Measurements from ENCODE around the gene ARL6IP4. TPM values are rescaled to one million over a fixed set of nuclear protein-coding genes. Genes with fewer than 3 reads are reported as not detected.
"Not testable (repeated sequence)": the region's sequence is repeated elsewhere in the genome, so short reads cannot be mapped to it uniquely, and the experiment has no call there.

ARL6IP4 gene
- total RNA-seq, 2 donors from 2014 or later: 232 to 257 TPM

DNA sequence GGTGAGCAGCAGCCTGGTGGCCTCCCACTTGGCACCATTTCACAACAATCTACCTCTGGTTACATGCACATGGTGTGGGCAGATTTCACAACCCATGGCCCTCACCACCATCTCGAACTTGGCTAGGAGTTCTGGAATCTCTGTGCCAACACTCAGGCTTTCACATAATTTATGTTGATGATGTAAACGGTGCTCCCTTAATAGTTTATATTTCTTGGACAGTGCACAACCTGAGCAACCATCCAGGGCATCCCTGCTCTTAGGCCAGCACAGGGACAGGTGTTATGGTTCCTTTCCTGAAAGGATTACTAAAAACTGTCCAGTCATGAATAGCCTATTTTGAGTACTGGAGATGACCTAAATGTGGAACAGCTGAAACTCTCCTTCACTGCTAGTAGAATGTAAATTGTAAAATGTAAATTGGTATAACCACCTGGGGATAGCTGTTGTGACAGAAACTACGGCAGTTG lies 42.8 kb upstream of the ARL6IP4 start:
- H3K36me3 ChIP-seq: no peaks in the 10 kb centered on the region
- intact Hi-C loops (cut with DNase I): no loop called here
- no peak overlapping the region for H3K27ac ChIP-seq
- 83% methylated on average over 3 of the region's 3 CpGs for WGBS
- no peaks in the 10 kb centered on the region for H3K4me1 ChIP-seq (replicated peaks)
- no peak overlapping the region for H3K4me3 ChIP-seq
- no peaks in the 10 kb centered on the region for H3K9me3 ChIP-seq
- TF ChIP-seq, protein P1, sequence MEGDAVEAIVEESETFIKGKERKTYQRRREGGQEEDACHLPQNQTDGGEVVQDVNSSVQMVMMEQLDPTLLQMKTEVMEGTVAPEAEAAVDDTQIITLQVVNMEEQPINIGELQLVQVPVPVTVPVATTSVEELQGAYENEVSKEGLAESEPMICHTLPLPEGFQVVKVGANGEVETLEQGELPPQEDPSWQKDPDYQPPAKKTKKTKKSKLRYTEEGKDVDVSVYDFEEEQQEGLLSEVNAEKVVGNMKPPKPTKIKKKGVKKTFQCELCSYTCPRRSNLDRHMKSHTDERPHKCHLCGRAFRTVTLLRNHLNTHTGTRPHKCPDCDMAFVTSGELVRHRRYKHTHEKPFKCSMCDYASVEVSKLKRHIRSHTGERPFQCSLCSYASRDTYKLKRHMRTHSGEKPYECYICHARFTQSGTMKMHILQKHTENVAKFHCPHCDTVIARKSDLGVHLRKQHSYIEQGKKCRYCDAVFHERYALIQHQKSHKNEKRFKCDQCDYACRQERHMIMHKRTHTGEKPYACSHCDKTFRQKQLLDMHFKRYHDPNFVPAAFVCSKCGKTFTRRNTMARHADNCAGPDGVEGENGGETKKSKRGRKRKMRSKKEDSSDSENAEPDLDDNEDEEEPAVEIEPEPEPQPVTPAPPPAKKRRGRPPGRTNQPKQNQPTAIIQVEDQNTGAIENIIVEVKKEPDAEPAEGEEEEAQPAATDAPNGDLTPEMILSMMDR (IDR thresholded peaks at IDR 0.05): no peak
- no peak for TF ChIP-seq POLR2A (IDR thresholded peaks at IDR 0.05)
- TF ChIP-seq POLR2AphosphoS5 (IDR thresholded peaks at IDR 0.05): no peak
- no peak for DNase-seq (ENCODE audit: low spot score)
- no peaks in the 10 kb centered on the region for H3K27me3 ChIP-seq (replicated peaks; ENCODE audit: insufficient read depth)

- H3K9me3 ChIP-seq: no peaks in the 10 kb centered on the region
- H3K36me3 ChIP-seq: no peaks in the 10 kb centered on the region
- H3K27ac ChIP-seq: no peak overlapping the region
- intact Hi-C loops (cut with DNase I): no loop called here
- 99% methylated on average over 4 of the region's 4 CpGs for WGBS
- no peaks in the 10 kb centered on the region for H3K27me3 ChIP-seq (replicated peaks; ENCODE audit: insufficient read depth)
- no peak overlapping the region for H3K4me3 ChIP-seq
- no peak for TF ChIP-seq POLR2AphosphoS5 (IDR thresholded peaks at IDR 0.05)
- TF ChIP-seq, protein P1 (IDR thresholded peaks at IDR 0.05): no peak
- DNase-seq (ENCODE audit: low spot score): no peak
- H3K4me1 ChIP-seq (replicated peaks): no peaks in the 10 kb centered on the region
Observed at GRCh38 chr12:122939125-122939524, 41.4 kb upstream of the ARL6IP4 start.

DNA sequence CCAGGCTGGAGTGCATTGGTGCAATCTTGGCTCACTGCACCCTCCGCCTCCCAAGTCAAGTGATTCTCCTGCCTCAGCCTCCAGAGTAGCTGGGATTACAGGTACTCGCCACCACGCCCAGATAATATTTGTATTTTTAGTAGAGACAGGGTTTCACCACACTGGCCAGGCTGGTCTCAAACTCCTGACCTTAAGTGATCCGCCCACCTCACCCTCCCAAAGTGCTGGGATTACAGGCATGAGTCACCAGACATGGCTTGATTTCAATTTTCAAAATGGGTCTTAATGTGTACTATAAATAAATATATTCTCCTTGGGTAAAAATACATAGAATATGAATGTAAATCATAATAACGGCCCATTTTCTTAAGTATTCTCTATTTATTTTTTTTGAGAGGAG lies 39.1 kb upstream of the ARL6IP4 start:
- 80% methylated on average over 5 of the region's 5 CpGs for WGBS
- H3K36me3 ChIP-seq; H3K27ac ChIP-seq; H3K4me3 ChIP-seq; H3K4me1 ChIP-seq (replicated peaks); H3K9me3 ChIP-seq; H3K27me3 ChIP-seq (replicated peaks; ENCODE audit: insufficient read depth); intact Hi-C loops (cut with DNase I); DNase-seq (ENCODE audit: low spot score): not testable (repeated sequence)

DNA sequence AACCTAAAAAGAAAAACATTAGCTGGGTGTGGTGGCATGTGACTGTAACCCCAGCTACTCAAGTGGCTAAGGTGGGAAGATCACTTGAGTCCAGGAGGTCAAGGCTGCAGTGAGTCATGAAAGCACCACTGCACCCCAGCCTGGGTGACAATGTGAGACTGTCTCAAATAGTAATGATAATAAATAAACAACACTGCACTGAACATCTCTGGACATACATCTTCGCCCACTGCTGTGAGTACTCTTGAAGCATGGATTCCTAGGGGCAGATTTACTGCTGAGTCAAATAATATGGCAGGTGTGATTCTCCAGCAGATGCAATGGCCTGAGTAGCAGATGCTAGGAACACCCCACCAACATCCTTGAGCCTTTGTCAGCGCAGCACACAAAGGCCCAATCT lies 37.8 kb upstream of the ARL6IP4 start:
- H3K9me3 ChIP-seq: no peaks in the 10 kb centered on the region
- H3K4me3 ChIP-seq: no peak overlapping the region
- no peak overlapping the region for H3K27ac ChIP-seq
- no peaks in the 10 kb centered on the region for H3K27me3 ChIP-seq (replicated peaks; ENCODE audit: insufficient read depth)
- no peaks in the 10 kb centered on the region for H3K4me1 ChIP-seq (replicated peaks)
- DNase-seq (ENCODE audit: low spot score): no peak
- intact Hi-C loops (cut with DNase I): no loop called here
- H3K36me3 ChIP-seq: no peaks in the 10 kb centered on the region
- TF ChIP-seq POLR2AphosphoS5 (IDR thresholded peaks at IDR 0.05): no peak
- TF ChIP-seq POLR2A (IDR thresholded peaks at IDR 0.05): no peak
- TF ChIP-seq, protein P1 (IDR thresholded peaks at IDR 0.05): no peak
- WGBS: 89% methylated on average over 2 of the region's 2 CpGs

GRCh38 chr12:122943196-122943595 lies 37.3 kb upstream of the ARL6IP4 start:
- no peaks in the 10 kb centered on the region for H3K27me3 ChIP-seq (replicated peaks; ENCODE audit: insufficient read depth)
- no peak overlapping the region for H3K4me3 ChIP-seq
- no peak overlapping the region for H3K27ac ChIP-seq
- H3K9me3 ChIP-seq: no peaks in the 10 kb centered on the region
- H3K4me1 ChIP-seq (replicated peaks): no peaks in the 10 kb centered on the region
- no peaks in the 10 kb centered on the region for H3K36me3 ChIP-seq
- TF ChIP-seq POLR2A (IDR thresholded peaks at IDR 0.05) (no peak), POLR2AphosphoS5 (IDR thresholded peaks at IDR 0.05) (no peak)
- TF ChIP-seq, protein P1 (IDR thresholded peaks at IDR 0.05): no peak
- 71% methylated on average over 13 of the region's 13 CpGs for WGBS
- no peak for DNase-seq (ENCODE audit: low spot score)
- intact Hi-C loops (cut with DNase I): no loop called here
